Fibroblast of the aortic adventitia (primary cell): ENCODE measurements around the gene VWA8. TPM values are rescaled to one million over a fixed set of nuclear protein-coding genes. Genes with fewer than 3 reads are reported as not detected.
A peak's percentile ranks its signal among the peaks of the same experiment; 100 is the strongest.

ENCODE experiments used
- DNase-seq: peaks from one replicate; pipeline ENCODE4 v3.0.0-alpha.2; 2010; ENCODE audit warnings: low read depth
- H3K4me3 ChIP-seq: 2 replicates; pipeline ENCODE4 v1.5.1; 2011; ENCODE audit warnings: low read depth, mild to moderate bottlenecking, control low read depth, low read length, moderate library complexity
- CTCF ChIP-seq: IDR thresholded peaks from 2 replicates; pipeline ENCODE4 v1.5.1; 2011; ENCODE audit warnings: mild to moderate bottlenecking, low read length, control low read depth, inconsistent platforms; ENCODE audit not compliant: insufficient read depth
- total RNA-seq: library from RNA; depleted of rRNA; stranded (reverse); fragments of >200 nt; gene quantifications from 2 replicates; pipeline ENCODE4 v1.2.3, GENCODE V29; 2012; ENCODE audit warnings: low replicate concordance

The VWA8 gene
- total RNA-seq, 1 donor: 27.2 TPM

- no peak for TF ChIP-seq CTCF
- no peak for DNase-seq
- H3K4me3 ChIP-seq: no peak overlapping the region
Observed at GRCh38 chr13:41720839-41721561, 239.9 kb downstream of the VWA8 start.

DNA sequence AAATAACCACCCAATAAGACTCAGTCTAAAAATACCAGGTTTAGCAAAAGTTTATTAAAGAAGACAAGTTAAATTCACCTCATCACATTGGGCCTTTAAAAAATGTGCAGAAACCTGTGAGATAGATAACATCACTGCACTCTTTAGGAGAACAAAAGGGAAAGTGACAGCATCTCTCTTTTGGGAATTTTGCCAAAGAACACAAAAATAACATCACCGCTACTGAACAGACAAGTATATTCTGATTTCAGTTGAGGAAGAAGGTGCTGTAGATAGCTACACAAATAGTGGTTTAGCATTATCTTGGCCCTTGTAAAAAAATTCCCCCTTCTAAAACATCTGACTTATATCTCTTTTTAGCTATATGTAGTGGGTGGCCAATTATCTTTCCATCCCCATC is 244.7 kb downstream of the VWA8 start:
- DNase-seq: no peak
- H3K4me3 ChIP-seq: no peak overlapping the region
- no peak for TF ChIP-seq CTCF

- H3K4me3 ChIP-seq: no peak overlapping the region
- TF ChIP-seq CTCF: no peak
- DNase-seq: no peak
Observed at GRCh38 chr13:41713405-41713804, 247.5 kb downstream of the VWA8 start.

DNA sequence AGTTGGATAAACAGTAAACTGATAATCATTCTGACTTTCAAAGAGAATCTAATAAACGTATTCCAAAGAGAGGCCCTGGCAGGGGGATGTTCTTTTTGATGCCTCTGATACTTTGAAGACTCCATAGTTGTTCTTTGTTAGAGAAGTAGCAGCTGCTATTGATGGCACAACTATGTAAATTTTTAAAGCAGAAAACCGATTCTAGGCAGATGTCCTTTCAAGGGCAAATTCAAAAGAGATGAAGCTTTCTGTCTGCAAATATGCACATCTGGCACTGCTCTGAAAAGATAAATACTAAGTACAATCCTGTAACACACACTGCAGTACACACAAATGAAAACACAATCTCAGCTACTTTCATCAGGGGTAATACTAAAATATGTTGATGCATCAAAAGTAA is 250.1 kb downstream of the VWA8 start:
- no peak overlapping the region for H3K4me3 ChIP-seq
- DNase-seq: no peak
- no peak for TF ChIP-seq CTCF

- TF ChIP-seq CTCF: no peak
- no peak for DNase-seq
- H3K4me3 ChIP-seq: no peak overlapping the region
Observed at GRCh38 chr13:41709511-41709910, 251.4 kb downstream of the VWA8 start.

GRCh38 chr13:41708713-41709112 is 252.2 kb downstream of the VWA8 start:
- no peak for TF ChIP-seq CTCF
- no peak overlapping the region for H3K4me3 ChIP-seq
- peak; percentile 73 for DNase-seq
